ENCODE results near the gene PHLDA2.

DNA sequence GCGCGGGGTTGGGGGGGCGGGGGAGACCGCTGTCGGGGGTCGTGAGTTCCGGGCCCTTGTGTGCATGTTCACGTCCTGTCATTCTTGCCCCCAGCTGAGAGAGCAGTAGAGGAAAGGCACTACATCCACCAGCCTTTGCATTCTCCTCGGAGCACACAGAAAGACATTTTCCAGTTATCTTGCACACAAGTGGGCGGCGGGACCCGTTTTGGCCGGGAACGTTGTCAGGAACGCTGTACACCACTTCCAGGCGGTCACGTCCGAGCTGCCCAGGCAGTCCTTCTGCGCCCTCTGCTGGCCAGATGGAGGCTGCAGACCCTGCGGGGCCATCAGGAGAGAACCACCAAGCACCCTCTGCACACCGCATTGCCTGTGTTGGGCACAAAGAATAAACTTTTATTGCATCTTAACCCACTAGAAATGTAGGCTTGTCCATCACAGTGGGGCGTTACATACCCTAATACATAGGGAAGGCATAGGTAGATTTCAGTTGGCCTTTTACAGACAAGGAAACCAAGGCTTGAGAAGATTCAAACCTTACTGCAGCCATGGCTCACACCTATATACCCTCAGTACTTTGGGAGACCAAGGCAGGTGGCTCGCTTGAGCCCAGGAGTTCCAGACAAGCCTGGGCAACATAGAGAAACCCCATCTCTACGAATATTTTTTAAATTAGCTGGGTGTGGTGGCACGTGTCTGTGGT, 40.8 kb downstream of the PHLDA2 start:
- no peak for TF ChIP-seq EZH2 (IDR thresholded peaks at IDR 0.05; ENCODE audit: insufficient read depth, poor library complexity, severe bottlenecking)
- TF ChIP-seq EZH2phosphoT487 (IDR thresholded peaks at IDR 0.05; ENCODE audit: insufficient read depth, low read depth), result no peak
